Mesenchymal stem cell (in vitro differentiated cells and primary cell): ENCODE measurements around the gene TMEM185B.

Source experiments
- DNase-seq: peaks from one replicate; pipeline ENCODE4 v3.0.0-alpha.2; 2013
- H2AFZ ChIP-seq: one replicate; pipeline ENCODE4 v1.6.1; 2013; ENCODE audit warnings: low read depth, mild to moderate bottlenecking, control low read depth, inconsistent platforms, low read length, moderate library complexity
- H2AK5ac ChIP-seq: 2 replicates; pipeline ENCODE4 v1.6.1; 2013; ENCODE audit warnings: low read length, moderate library complexity, mild to moderate bottlenecking, inconsistent platforms; ENCODE audit not compliant: severe bottlenecking
- H2BK120ac ChIP-seq: one replicate; pipeline ENCODE4 v1.6.1; 2013; ENCODE audit warnings: low read depth, mild to moderate bottlenecking, inconsistent platforms, low read length, moderate library complexity
- H2BK12ac ChIP-seq, 2 experiments: one replicate each; pipeline ENCODE4 v1.6.1; 2013; ENCODE audit warnings: inconsistent platforms in 2 of 2, low read length in 2 of 2, mild to moderate bottlenecking in 2 of 2, moderate library complexity in 2 of 2, control low read depth in 1 of 2
- H2BK15ac ChIP-seq: one replicate; pipeline ENCODE4 v1.6.1; 2013; ENCODE audit warnings: mild to moderate bottlenecking, low read depth, inconsistent platforms; ENCODE audit not compliant: poor library complexity, severe bottlenecking
- H2BK5ac ChIP-seq: 2 replicates; pipeline ENCODE4 v1.6.1; 2013; ENCODE audit warnings: low read depth, mild to moderate bottlenecking, low read length, control low read depth, inconsistent platforms; ENCODE audit not compliant: poor library complexity, severe bottlenecking
- H3K14ac ChIP-seq, 2 experiments: one replicate each; pipeline ENCODE4 v1.6.1; 2013; ENCODE audit warnings: inconsistent platforms in 2 of 2, low read length in 2 of 2, control low read depth in 1 of 2, mild to moderate bottlenecking in 1 of 2, moderate library complexity in 1 of 2
- H3K18ac ChIP-seq, 2 experiments: one replicate each; pipeline ENCODE4 v1.6.1; 2013; ENCODE audit warnings: inconsistent platforms in 2 of 2, low read length in 2 of 2, control low read depth in 1 of 2, low read depth in 1 of 2, mild to moderate bottlenecking in 1 of 2
- H3K23ac ChIP-seq, 2 experiments: one replicate each; pipeline ENCODE4 v1.6.1; 2013; ENCODE audit warnings: inconsistent platforms in 2 of 2, low read length in 2 of 2, mild to moderate bottlenecking in 2 of 2, moderate library complexity in 2 of 2, control low read depth in 1 of 2
- H3K27ac ChIP-seq: 2 replicates; pipeline ENCODE4 v1.5.1; 2013; ENCODE audit warnings: mild to moderate bottlenecking, moderate library complexity, low read length, control low read depth, inconsistent platforms; ENCODE audit not compliant: poor library complexity, severe bottlenecking
- H3K27me3 ChIP-seq, 2 experiments: 2 replicates each; pipeline versions ENCODE4 v1.6.1 to v1.7.0; 2013; ENCODE audit warnings: low read length in 2 of 2, mild to moderate bottlenecking in 2 of 2, moderate library complexity in 2 of 2, control low read depth in 1 of 2, inconsistent platforms in 1 of 2; ENCODE audit not compliant: control insufficient read depth in 1 of 2, insufficient read depth in 1 of 2
- H3K36me3 ChIP-seq, 2 experiments: 2 replicates each; pipeline versions ENCODE4 v1.6.1 to v1.7.0; 2013; ENCODE audit warnings: low read length in 2 of 2, control low read depth in 1 of 2, inconsistent platforms in 1 of 2, low read depth in 1 of 2, mild to moderate bottlenecking in 1 of 2; ENCODE audit not compliant: insufficient read depth in 2 of 2, control insufficient read depth in 1 of 2
- H3K4ac ChIP-seq, 2 experiments: one replicate each; pipeline ENCODE4 v1.6.1; 2013; ENCODE audit warnings: inconsistent platforms in 2 of 2, low read length in 2 of 2, mild to moderate bottlenecking in 2 of 2, moderate library complexity in 2 of 2, control low read depth in 1 of 2, low read depth in 1 of 2
- H3K4me1 ChIP-seq: 2 replicates; pipeline ENCODE4 v1.6.1; 2013; ENCODE audit warnings: low read depth, low read length, control low read depth; ENCODE audit not compliant: control insufficient read depth, insufficient read depth
- H3K4me2 ChIP-seq: 2 replicates; pipeline ENCODE4 v1.6.1; 2013; ENCODE audit warnings: low read length, mild to moderate bottlenecking, inconsistent platforms; ENCODE audit not compliant: poor library complexity, severe bottlenecking
- H3K4me3 ChIP-seq, 2 experiments: 2 replicates each; pipeline versions ENCODE4 v1.5.1 to v1.7.0; 2013; ENCODE audit warnings: low read length in 2 of 2, mild to moderate bottlenecking in 2 of 2, control low read depth in 1 of 2, low read depth in 1 of 2; ENCODE audit not compliant: insufficient read depth in 1 of 2
- H3K79me1 ChIP-seq: replicated peaks from 2 replicates; pipeline ENCODE4 v1.6.1; 2013; ENCODE audit warnings: mild to moderate bottlenecking, control low read depth, low read length, inconsistent platforms; ENCODE audit not compliant: poor library complexity, severe bottlenecking
- H3K9ac ChIP-seq: 2 replicates; pipeline ENCODE4 v1.7.0; 2013; ENCODE audit warnings: mild to moderate bottlenecking, low read length, moderate library complexity
- H3K9me3 ChIP-seq: 2 replicates; pipeline ENCODE4 v1.7.0; 2013; ENCODE audit warnings: mild to moderate bottlenecking, low read length; ENCODE audit not compliant: control insufficient read depth
- H4K8ac ChIP-seq: one replicate; pipeline ENCODE4 v1.6.1; 2013; ENCODE audit warnings: inconsistent platforms, mild to moderate bottlenecking, low read length, moderate library complexity
- H4K91ac ChIP-seq: one replicate; pipeline ENCODE4 v1.6.1; 2013; ENCODE audit warnings: mild to moderate bottlenecking, low read length, inconsistent platforms
- WGBS: methylation state at CpG from one replicate; pipeline ENCODE4 v1.1.7; 2013; ENCODE audit warnings: mixed read lengths; 5-methylcytosine and 5-hydroxymethylcytosine counted together

Gene TMEM185B

GRCh38 chr2:120225549-120226065 lies 2.4 kb upstream of the TMEM185B start:
- H3K27ac ChIP-seq: no peak overlapping the region
- H3K9me3 ChIP-seq: no peaks in the 10 kb centered on the region
- no peak overlapping the region for H3K4me2 ChIP-seq
- H3K27me3 ChIP-seq: peaks cover 3 to 14% of the 10 kb centered on the region in 2 experiments
- no peak overlapping the region for H3K4me3 ChIP-seq
- no peak overlapping the region for H4K8ac ChIP-seq
- WGBS: 92% methylated on average over 9 of the region's 9 CpGs
- H2AFZ ChIP-seq: no peak overlapping the region
- H2BK15ac ChIP-seq: no peak overlapping the region
- H2BK120ac ChIP-seq: no peak overlapping the region
- no peak overlapping the region for H3K18ac ChIP-seq
- H2AK5ac ChIP-seq: no peak overlapping the region
- H3K9ac ChIP-seq: no peak overlapping the region
- no peak overlapping the region for H3K14ac ChIP-seq
- H4K91ac ChIP-seq: no peak overlapping the region
- H3K4me1 ChIP-seq: peaks cover 13% of the 10 kb centered on the region
- no peak overlapping the region for H2BK5ac ChIP-seq
- no peak overlapping the region for H3K4ac ChIP-seq
- peaks cover 11% of the 10 kb centered on the region for H3K79me1 ChIP-seq
- H3K36me3 ChIP-seq: peaks cover 7 to 18% of the 10 kb centered on the region in 2 experiments
- H2BK12ac ChIP-seq: no peak overlapping the region
- H3K23ac ChIP-seq: no peak overlapping the region
- DNase-seq: no peak

GRCh38 chr2:120224735-120225548 lies 1.7 kb upstream of the TMEM185B start:
- no peak for DNase-seq
- Histone ChIP-seq H2BK120ac (no peak overlapping the region), H2BK5ac (no peak overlapping the region), H3K14ac (no peak overlapping the region), H3K27ac (no peak overlapping the region), H3K4me1 (peaks cover 13% of the 10 kb centered on the region), H2BK15ac (peak overlapping the region; percentile 30), H3K23ac (no peak overlapping the region), H3K4me3 (no peak overlapping the region), H3K9ac (no peak overlapping the region), H4K8ac (no peak overlapping the region), H3K27me3 (peaks cover 3 to 14% of the 10 kb centered on the region in 2 experiments), H3K9me3 (no peaks in the 10 kb centered on the region), H2BK12ac (peak overlapping the region in 1 of 2 experiments; percentile 38), H3K4ac (no peak overlapping the region), H2AFZ (no peak overlapping the region), H3K36me3 (peaks cover 10 to 23% of the 10 kb centered on the region in 2 experiments), H3K18ac (no peak overlapping the region), H3K79me1 (peaks cover 14% of the 10 kb centered on the region), H4K91ac (no peak overlapping the region), H3K4me2 (no peak overlapping the region), H2AK5ac (no peak overlapping the region)
- WGBS: 96% methylated on average over 9 of the region's 9 CpGs

- no peak overlapping the region for H4K8ac ChIP-seq
- H4K91ac ChIP-seq: no peak overlapping the region
- H2AK5ac ChIP-seq: no peak overlapping the region
- no peak overlapping the region for H2BK5ac ChIP-seq
- H2BK12ac ChIP-seq: peak overlapping the region; percentile 12 to 67
- peaks cover 20% of the 10 kb centered on the region for H3K79me1 ChIP-seq
- H3K9me3 ChIP-seq: no peaks in the 10 kb centered on the region
- H3K4me2 ChIP-seq: no peak overlapping the region
- 98% methylated on average over 13 of the region's 13 CpGs for WGBS
- H3K4ac ChIP-seq: no peak overlapping the region
- H3K23ac ChIP-seq: no peak overlapping the region
- H2BK120ac ChIP-seq: no peak overlapping the region
- peak overlapping the region; percentile 30 for H2BK15ac ChIP-seq
- H3K14ac ChIP-seq: no peak overlapping the region
- no peak overlapping the region for H3K18ac ChIP-seq
- peak overlapping the region in 1 of 2 experiments; percentile 78 for H3K4me3 ChIP-seq
- peaks cover 15 to 29% of the 10 kb centered on the region in 2 experiments for H3K36me3 ChIP-seq
- H3K27ac ChIP-seq: no peak overlapping the region
- no peak for DNase-seq
- H3K9ac ChIP-seq: peak overlapping the region; percentile 85
- H3K4me1 ChIP-seq: peaks cover 13% of the 10 kb centered on the region
- H2AFZ ChIP-seq: peak overlapping the region; percentile 18
- H3K27me3 ChIP-seq: peaks cover 3 to 14% of the 10 kb centered on the region in 2 experiments
Measured at GRCh38 chr2:120224256-120224655, 1.1 kb upstream of the TMEM185B start.
